K562 (cell line): Measurements from ENCODE around the gene PI4K2A. TPM values are rescaled to one million over a fixed set of nuclear protein-coding genes. Genes with fewer than 3 reads are reported as not detected.
"Not testable (repeated sequence)": the region's sequence is repeated elsewhere in the genome, so short reads cannot be mapped to it uniquely, and the experiment has no call there.

Experiments
- ATAC-seq: fragments of 200-7000 bp; cut with Tn5 transposase; 3 replicates; pipeline ENCODE4 v1.9.1; 2020; ENCODE audit warnings: moderate library complexity
- BruUV-seq: library from RNA; stranded (reverse); fragments of 400-500 nt; replicated peaks from 2 replicates; lab custom pipeline; 2021; lab: Mats Ljungman, UMichigan
- CTCF ChIA-PET: fragments of 300-600 bp; formaldehyde crosslinking; extraction: SDS; loops from one replicate; lab custom pipeline; 2021; ENCODE audit warnings: low intra/inter-chr PET ratio; lab: Yijun Ruan, JAX
- POLR2A ChIA-PET: fragments of 300-600, 350-650 bp; sonication (Branson Sonifier 250); formaldehyde crosslinking; extraction: SDS; loops from one replicate; lab custom pipeline; 2021; ENCODE audit warnings: antibody characterized with exemption, inconsistent platforms; lab: Yijun Ruan, JAX
- DNase-seq, 4 experiments: peaks; one replicate each; pipeline versions ENCODE4 v3.0.0 to v3.0.0-alpha.2; 2011 to 2018; ENCODE audit warnings: low spot score in 3 of 4, mixed read lengths in 3 of 4; ENCODE audit errors: extremely low read depth in 1 of 4
- FAIRE-seq: peaks from 2 replicates; lab custom pipeline; 2011; peaks lifted over from hg19 to GRCh38; lab: Jason Lieb, UNC
- H2AFZ ChIP-seq: 2 replicates; pipeline ENCODE4 v1.6.0; 2011; ENCODE audit warnings: low read depth, low read length, control low read depth, inconsistent platforms
- H3K27ac ChIP-seq: fragments of 200-600 bp; 3 replicates; pipeline ENCODE4 v1.8.0; 2011; ENCODE audit warnings: low read depth, mild to moderate bottlenecking, control low read depth, inconsistent platforms, low read length, moderate library complexity, mixed read lengths; ENCODE audit errors: extremely low read depth
- H3K27me3 ChIP-seq, 2 experiments: fragments of 300-600 bp in 1 of 2; 2 replicates in 1 of 2; 3 replicates in 1 of 2; pipeline versions ENCODE4 v1.6.0 to v1.8.0; 2011; ENCODE audit warnings: inconsistent platforms in 2 of 2, low read length in 2 of 2, mild to moderate bottlenecking in 1 of 2, mixed read lengths in 1 of 2, moderate library complexity in 1 of 2; ENCODE audit not compliant: control insufficient read depth in 2 of 2, insufficient read depth in 2 of 2
- H3K36me3 ChIP-seq: fragments of 300-600 bp; 3 replicates; pipeline ENCODE4 v1.8.0; 2011; ENCODE audit warnings: mild to moderate bottlenecking, low read length, inconsistent platforms; ENCODE audit not compliant: control insufficient read depth, insufficient read depth
- H3K4me1 ChIP-seq, 2 experiments: fragments of 200-600 bp in 1 of 2; replicated peaks in 1 of 2; 2 replicates in 1 of 2; 3 replicates in 1 of 2; pipeline versions ENCODE4 v1.5.1 to v1.8.0; 2011; ENCODE audit warnings: inconsistent platforms in 2 of 2, low read length in 2 of 2, mild to moderate bottlenecking in 1 of 2, mixed read lengths in 1 of 2, moderate library complexity in 1 of 2; ENCODE audit not compliant: control insufficient read depth in 2 of 2, insufficient read depth in 2 of 2
- H3K4me2 ChIP-seq: 2 replicates; pipeline ENCODE4 v1.6.1; 2011; ENCODE audit warnings: low read length, control low read depth, inconsistent platforms, mixed read lengths; ENCODE audit not compliant: insufficient read depth
- H3K4me3 ChIP-seq: fragments of 200-600 bp; sonication (generic), shearing (Covaris generic); 2 replicates; pipeline ENCODE4 v1.5.1; 2016; ENCODE audit warnings: control low read depth, inconsistent platforms
- H3K79me2 ChIP-seq: fragments of 200-600 bp; 3 replicates; pipeline ENCODE4 v1.8.0; 2011; ENCODE audit warnings: low read length, inconsistent platforms; ENCODE audit not compliant: control insufficient read depth, insufficient read depth
- H3K9ac ChIP-seq, 2 experiments: 2 replicates each; pipeline versions ENCODE4 v1.6.0 to v1.6.1; 2011; ENCODE audit warnings: low read depth in 2 of 2, low read length in 2 of 2, control low read depth in 1 of 2, inconsistent platforms in 1 of 2, mild to moderate bottlenecking in 1 of 2, mixed read lengths in 1 of 2; ENCODE audit not compliant: insufficient read depth in 1 of 2
- H3K9me1 ChIP-seq: one replicate; pipeline ENCODE4 v1.6.0; 2011; ENCODE audit warnings: inconsistent platforms, mild to moderate bottlenecking, low read length, moderate library complexity; ENCODE audit not compliant: control insufficient read depth, insufficient read depth
- H3K9me3 ChIP-seq: replicated peaks from 2 replicates; pipeline ENCODE4 v1.5.1; 2011; ENCODE audit warnings: low read depth, low read length, inconsistent platforms; ENCODE audit not compliant: control insufficient read depth, insufficient read depth
- H4K20me1 ChIP-seq: replicated peaks from 2 replicates; pipeline ENCODE4 v1.6.1; 2011; ENCODE audit warnings: low read length, inconsistent platforms, mixed read lengths; ENCODE audit not compliant: control insufficient read depth, insufficient read depth
- CGGBP1 ChIP-seq: fragments of 250-450 bp; sonication (Bioruptor Pico); IDR thresholded peaks from 2 replicates; pipeline ENCODE4 v1.9.0; 2021; ENCODE audit warnings: mild to moderate bottlenecking
- CTCF ChIP-seq, 3 experiments: IDR thresholded peaks in 2 of 3; conservative IDR thresholded peaks in 1 of 3; 2 replicates each; pipeline ENCODE4 v1.5.1; 2011 to 2012; ENCODE audit warnings: low read length in 3 of 3, mild to moderate bottlenecking in 3 of 3, control low read depth in 2 of 3, improper control_type of control experiment in 1 of 3, inconsistent platforms in 1 of 3, low read depth in 1 of 3, mixed read lengths in 1 of 3, moderate library complexity in 1 of 3; ENCODE audit not compliant: insufficient read depth in 2 of 3
- DPF2 ChIP-seq: fragments of 450-650 bp; IDR thresholded peaks from 2 replicates; pipeline ENCODE4 v1.6.1; 2016
- JUND ChIP-seq, 2 experiments: IDR thresholded peaks; 2 replicates in 1 of 2; 3 replicates in 1 of 2; pipeline ENCODE4 v1.6.1; 2011; ENCODE audit warnings: borderline replicate concordance in 2 of 2, low read depth in 2 of 2, low read length in 2 of 2, improper control_type of control experiment in 1 of 2, missing biosample characterization in 1 of 2, missing genetic modification characterization in 1 of 2, missing genetic modification reagents in 1 of 2
- RAD21 ChIP-seq, 2 experiments: fragments of 250-450 bp in 1 of 2; fragments of 450-650 bp in 1 of 2; sonication (Bioruptor Pico) in 1 of 2; formaldehyde crosslinking in 1 of 2; IDR thresholded peaks in 1 of 2; conservative IDR thresholded peaks in 1 of 2; 2 replicates each; pipeline versions ENCODE4 v1.4.0 to v1.8.0; 2020 to 2022; ENCODE audit warnings: mild to moderate bottlenecking in 2 of 2, moderate library complexity in 1 of 2
- SPI1 ChIP-seq: IDR thresholded peaks from 2 replicates; pipeline ENCODE4 v1.6.1; 2011; ENCODE audit warnings: low read depth, low read length, control low read depth, borderline replicate concordance
- WGBS: fragments of 100-300 bp; shearing (Covaris generic); methylation state at CpG from one replicate; pipeline ENCODE4 v1.1.6; 2016; ENCODE audit warnings: low coverage, mixed read lengths; ENCODE audit not compliant: insufficient coverage; ENCODE audit errors: missing lambda C conversion rate; 5-methylcytosine and 5-hydroxymethylcytosine counted together
- in situ Hi-C: fragments of 300-500 bp; cut with MboI; formaldehyde crosslinking; loops from 4 replicates; pipeline ENCODE4 v1.15.0; 2018; ENCODE audit warnings: inconsistent platforms, mixed read lengths
- intact Hi-C: fragments of 100-400 bp; cut with micrococcal nuclease; formaldehyde crosslinking; loops from 2 replicates; pipeline ENCODE4 v1.14.2; 2022
- polyA plus RNA-seq, 8 experiments: library from polyadenylated mRNA; depleted of rRNA in 4 of 8; stranded (reverse) in 5 of 8; unstranded in 3 of 8; fragments of >200 nt; fragmentation: Nextera tagmentation in 2 of 8; fragmentation: Illumina TruSeq in 1 of 8; extraction: Ambion mirVana in 2 of 8; extraction: Trizol in 1 of 8; gene quantifications; 2 replicates each; pipeline versions ENCODE4 v1.2.1 to v1.2.3, GENCODE V29; 2011 to 2014; ENCODE audit warnings: inconsistent platforms in 1 of 8, missing spikeins in 1 of 8
- total RNA-seq, 7 experiments: library from RNA; depleted of rRNA in 6 of 7; stranded (reverse); fragments of >200 nt in 6 of 7; fragmentation: Illumina TruSeq in 2 of 7; extraction: Trizol in 2 of 7; gene quantifications; 2 replicates each; pipeline versions ENCODE4 v1.2.1 to v1.2.3, GENCODE V29; 2011 to 2021; ENCODE audit warnings: low replicate concordance in 1 of 7

The PI4K2A gene
- total and polyA plus RNA-seq, 9 of the 15 experiments (the other 6 are each of a cell fraction or from before 2014, with no cell fraction given): 4.4 to 28.4 (median 16.5) TPM

GRCh38 chr10:97682042-97682441, 41.6 kb downstream of the PI4K2A start (continued):
- TF ChIP-seq CGGBP1 (no peak), JUND (IDR thresholded peaks at IDR 0.05; ENCODE audit: borderline replicate concordance, low read depth, low read length) (no peak), JUND (tag; IDR thresholded peaks at IDR 0.05; ENCODE audit: borderline replicate concordance, low read depth, low read length) (no peak)

GRCh38 chr10:97683556-97684367, 43.3 kb downstream of the PI4K2A start:
- H4K20me1 ChIP-seq: no peaks in the 10 kb centered on the region; the same call in 1 of the 2 replicates
- H3K9me1 ChIP-seq: no peaks in the 10 kb centered on the region
- H3K79me2 ChIP-seq: peaks cover 32% of the 10 kb centered on the region
- H2AFZ ChIP-seq: no peak overlapping the region
- peak overlapping the region; percentile 14 to 80; a peak in 2 of 4 replicates for H3K9ac ChIP-seq
- in situ Hi-C loops: no loop called here
- peak overlapping the region; percentile 49; the same call in 1 of the 2 replicates for H3K4me2 ChIP-seq
- ATAC-seq (no peak), DNase-seq (peak in 1 of 4 experiments; percentile 29), FAIRE-seq (peak; percentile 15)
- H3K4me1 ChIP-seq: peaks cover 30 to 46% of the 10 kb centered on the region in 2 experiments; a peak in 4 of 5 replicates
- H3K27ac ChIP-seq: peak overlapping the region; percentile 30; the same call in 1 of the 3 replicates
- H3K36me3 ChIP-seq: peaks cover 5% of the 10 kb centered on the region; the same call in 1 of the 3 replicates
- intact Hi-C loops: loop anchor here (10.0 kb wide), 1 partner anchor 109 kb away; the partner anchor contains the start of gene ANKRD2
- POLR2A ChIA-PET: interaction anchor here (0.6 to 1.8 kb wide), 7 partner anchors 8 to 565 kb away, joined by 3 to 8 read pairs (median 4); partner anchors contain the start of gene MARVELD1
- no peak overlapping the region for H3K4me3 ChIP-seq
- no peaks in the 10 kb centered on the region for H3K9me3 ChIP-seq
- TF ChIP-seq RAD21 (CRISPR knock-in tag; conservative IDR thresholded peaks at IDR 0.05 in 1 of 2, IDR thresholded peaks at IDR 0.05 in 1 of 2): peak in 1 of 2 experiments; percentile 25; a peak in 1 of 4 replicates
- peak; percentile 38; the same call in 1 of the 2 replicates for TF ChIP-seq SPI1
- TF ChIP-seq CTCF (IDR thresholded peaks at IDR 0.05 in 2 of 3, conservative IDR thresholded peaks at IDR 0.05 in 1 of 3; ENCODE audit: insufficient read depth in 2 of 3, low read depth in 1 of 3, low read length in 3 of 3): peak in 1 of 3 experiments; percentile 19; a peak in 1 of 6 replicates
- TF ChIP-seq DPF2: no peak
- H3K27me3 ChIP-seq: no peaks in the 10 kb centered on the region
- no TSS peak for BruUV-seq
- 37% methylated on average over 8 of the region's 9 CpGs for WGBS
- CTCF ChIA-PET: no interaction called here

GRCh38 chr10:97684368-97684713, 43.9 kb downstream of the PI4K2A start:
- Histone ChIP-seq H3K4me1 (peaks cover 30 to 51% of the 10 kb centered on the region in 2 experiments; a peak in 4 of 5 replicates), H3K9ac (peak overlapping the region in 1 of 2 experiments; percentile 80; a peak in 1 of 4 replicates), H3K4me2 (peak overlapping the region; percentile 89), H3K79me2 (peaks cover 32% of the 10 kb centered on the region)
- 51% methylated on average over 3 of the region's 7 CpGs for WGBS
- intact Hi-C loops: loop anchor here (10.0 kb wide), 1 partner anchor 110 kb away; the partner anchor contains the start of gene ANKRD2
- H3K9me1 ChIP-seq, H4K20me1 ChIP-seq, H3K4me3 ChIP-seq, FAIRE-seq, ATAC-seq, CTCF ChIA-PET, DNase-seq, H3K27ac ChIP-seq, BruUV-seq, H3K9me3 ChIP-seq, H3K36me3 ChIP-seq, H3K27me3 ChIP-seq, H2AFZ ChIP-seq, in situ Hi-C loops: not testable (repeated sequence)
- POLR2A ChIA-PET: interaction anchor here (0.9 to 1.8 kb wide), 4 partner anchors 9 to 43 kb away, joined by 4 to 8 read pairs (median 6); partner anchors contain the start of gene MARVELD1
